ENCODE results near the gene ASF1A. TPM values are rescaled to one million over a fixed set of nuclear protein-coding genes. Genes with fewer than 3 reads are reported as not detected.

The ASF1A gene
- polyA plus RNA-seq, 4 donors, result 10.5 to 18.7 (median 13.3) TPM

GRCh38 chr6:118905851-118906250, 11.9 kb downstream of the ASF1A start:
- Histone ChIP-seq H3K4me3 (ENCODE audit: low read depth in 1 of 3, low read length in 3 of 3) (no peak overlapping the region), H3K36me3 (ENCODE audit: control insufficient read depth in 3 of 3, insufficient read depth in 2 of 3, low read depth in 1 of 3, low read length in 3 of 3) (peaks cover 0 to 13% (median 7%) of the 10 kb centered on the region in 3 donors), H3K4me1 (ENCODE audit: control insufficient read depth in 3 of 3, insufficient read depth in 2 of 3, low read depth in 1 of 3, low read length in 2 of 3) (no peaks in the 10 kb centered on the region), H3K27me3 (ENCODE audit: control insufficient read depth in 3 of 3, insufficient read depth in 3 of 3, low read length in 3 of 3) (no peaks in the 10 kb centered on the region), H3K27ac (ENCODE audit: low read depth in 1 of 3, low read length in 2 of 3) (no peak overlapping the region), H3K9me3 (ENCODE audit: control insufficient read depth in 2 of 2, insufficient read depth in 1 of 2, low read depth in 1 of 2, low read length in 1 of 2) (no peaks in the 10 kb centered on the region)
- peak in 1 of 2 donors; percentile 13 for DNase-seq
- FAIRE-seq, result no peak
- 86 to 94% (median 88%) methylated on average over 4 of the region's 4 CpGs for WGBS, 3 donors

- DNase-seq (no peak), FAIRE-seq (peak; percentile 19)
- WGBS, 3 donors, result 85 to 97% (median 86%) methylated on average over 1 of the region's 1 CpG
- Histone ChIP-seq H3K9me3 (ENCODE audit: control insufficient read depth in 2 of 2, insufficient read depth in 1 of 2, low read depth in 1 of 2, low read length in 1 of 2) (no peaks in the 10 kb centered on the region), H3K4me3 (ENCODE audit: low read depth in 1 of 3, low read length in 3 of 3) (no peak overlapping the region), H3K36me3 (ENCODE audit: control insufficient read depth in 3 of 3, insufficient read depth in 2 of 3, low read depth in 1 of 3, low read length in 3 of 3) (peaks cover 0 to 14% (median 13%) of the 10 kb centered on the region in 3 donors), H3K4me1 (ENCODE audit: control insufficient read depth in 3 of 3, insufficient read depth in 2 of 3, low read depth in 1 of 3, low read length in 2 of 3) (no peaks in the 10 kb centered on the region), H3K27me3 (ENCODE audit: control insufficient read depth in 3 of 3, insufficient read depth in 3 of 3, low read length in 3 of 3) (no peaks in the 10 kb centered on the region), H3K27ac (ENCODE audit: low read depth in 1 of 3, low read length in 2 of 3) (no peak overlapping the region)
These were observed 14.5 kb downstream of the ASF1A start for GRCh38 chr6:118908441-118908840.

- FAIRE-seq (no peak), DNase-seq (no peak)
- Histone ChIP-seq H3K4me3 (ENCODE audit: low read depth in 1 of 3, low read length in 3 of 3) (no peak overlapping the region), H3K4me1 (ENCODE audit: control insufficient read depth in 3 of 3, insufficient read depth in 2 of 3, low read depth in 1 of 3, low read length in 2 of 3) (peaks cover 0 to 3% (median 0%) of the 10 kb centered on the region in 3 donors), H3K27ac (ENCODE audit: low read depth in 1 of 3, low read length in 2 of 3) (no peak overlapping the region), H3K36me3 (ENCODE audit: control insufficient read depth in 3 of 3, insufficient read depth in 2 of 3, low read depth in 1 of 3, low read length in 3 of 3) (peaks cover 5 to 15% (median 13%) of the 10 kb centered on the region in 3 donors), H3K9me3 (ENCODE audit: control insufficient read depth in 2 of 2, insufficient read depth in 1 of 2, low read depth in 1 of 2, low read length in 1 of 2) (no peaks in the 10 kb centered on the region), H3K27me3 (ENCODE audit: control insufficient read depth in 3 of 3, insufficient read depth in 3 of 3, low read length in 3 of 3) (no peaks in the 10 kb centered on the region)
- whole genome bisulfite sequencing, 3 donors, result 86 to 93% (median 93%) methylated on average over 5 of the region's 5 CpGs
These were observed 18.7 kb downstream of the ASF1A start for GRCh38 chr6:118912646-118913045.

GRCh38 chr6:118913161-118913560, 19.2 kb downstream of the ASF1A start:
- Histone ChIP-seq H3K36me3 (ENCODE audit: control insufficient read depth in 3 of 3, insufficient read depth in 2 of 3, low read depth in 1 of 3, low read length in 3 of 3) (peaks cover 5 to 15% (median 13%) of the 10 kb centered on the region in 3 donors), H3K27me3 (ENCODE audit: control insufficient read depth in 3 of 3, insufficient read depth in 3 of 3, low read length in 3 of 3) (no peaks in the 10 kb centered on the region), H3K4me3 (ENCODE audit: low read depth in 1 of 3, low read length in 3 of 3) (no peak overlapping the region), H3K9me3 (ENCODE audit: control insufficient read depth in 2 of 2, insufficient read depth in 1 of 2, low read depth in 1 of 2, low read length in 1 of 2) (no peaks in the 10 kb centered on the region), H3K27ac (ENCODE audit: low read depth in 1 of 3, low read length in 2 of 3) (no peak overlapping the region), H3K4me1 (ENCODE audit: control insufficient read depth in 3 of 3, insufficient read depth in 2 of 3, low read depth in 1 of 3, low read length in 2 of 3) (peaks cover 0 to 3% (median 0%) of the 10 kb centered on the region in 3 donors)
- WGBS, 3 donors, result 72 to 90% (median 88%) methylated on average over 2 of the region's 2 CpGs
- FAIRE-seq (no peak), DNase-seq (no peak)

- no peaks in the 10 kb centered on the region for H3K9me3 ChIP-seq (ENCODE audit: control insufficient read depth in 2 of 2, insufficient read depth in 1 of 2, low read depth in 1 of 2, low read length in 1 of 2)
- no peak overlapping the region for H3K27ac ChIP-seq (ENCODE audit: low read depth in 1 of 3, low read length in 2 of 3)
- DNase-seq (no peak), FAIRE-seq (no peak)
- peaks cover 0 to 3% (median 0%) of the 10 kb centered on the region in 3 donors for H3K4me1 ChIP-seq (ENCODE audit: control insufficient read depth in 3 of 3, insufficient read depth in 2 of 3, low read depth in 1 of 3, low read length in 2 of 3)
- peaks cover 5 to 16% (median 14%) of the 10 kb centered on the region in 3 donors for H3K36me3 ChIP-seq (ENCODE audit: control insufficient read depth in 3 of 3, insufficient read depth in 2 of 3, low read depth in 1 of 3, low read length in 3 of 3)
- no peaks in the 10 kb centered on the region for H3K27me3 ChIP-seq (ENCODE audit: control insufficient read depth in 3 of 3, insufficient read depth in 3 of 3, low read length in 3 of 3)
- H3K4me3 ChIP-seq (ENCODE audit: low read depth in 1 of 3, low read length in 3 of 3), result no peak overlapping the region
These were observed 20.6 kb downstream of the ASF1A start for GRCh38 chr6:118914598-118914997.

GRCh38 chr6:118917546-118918328, 23.8 kb downstream of the ASF1A start:
- DNase-seq (no peak), FAIRE-seq (no peak)
- H3K27me3 ChIP-seq (ENCODE audit: control insufficient read depth in 3 of 3, insufficient read depth in 3 of 3, low read length in 3 of 3), result no peaks in the 10 kb centered on the region
- H3K9me3 ChIP-seq (ENCODE audit: control insufficient read depth in 2 of 2, insufficient read depth in 1 of 2, low read depth in 1 of 2, low read length in 1 of 2), result no peaks in the 10 kb centered on the region
- no peak overlapping the region for H3K4me3 ChIP-seq (ENCODE audit: low read depth in 1 of 3, low read length in 3 of 3)
- H3K4me1 ChIP-seq (ENCODE audit: control insufficient read depth in 3 of 3, insufficient read depth in 2 of 3, low read depth in 1 of 3, low read length in 2 of 3), result peaks cover 0 to 3% (median 0%) of the 10 kb centered on the region in 3 donors
- no peak overlapping the region for H3K27ac ChIP-seq (ENCODE audit: low read depth in 1 of 3, low read length in 2 of 3)
- WGBS, 3 donors, result 90 to 96% (median 95%) methylated on average over 5 of the region's 5 CpGs
- peaks cover 5 to 21% (median 19%) of the 10 kb centered on the region in 3 donors for H3K36me3 ChIP-seq (ENCODE audit: control insufficient read depth in 3 of 3, insufficient read depth in 2 of 3, low read depth in 1 of 3, low read length in 3 of 3)

- no peak overlapping the region for H3K4me3 ChIP-seq (ENCODE audit: low read depth in 1 of 3, low read length in 3 of 3)
- 87 to 98% (median 89%) methylated on average over 2 of the region's 2 CpGs for WGBS, 3 donors
- peaks cover 0 to 3% (median 0%) of the 10 kb centered on the region in 3 donors for H3K4me1 ChIP-seq (ENCODE audit: control insufficient read depth in 3 of 3, insufficient read depth in 2 of 3, low read depth in 1 of 3, low read length in 2 of 3)
- no peaks in the 10 kb centered on the region for H3K9me3 ChIP-seq (ENCODE audit: control insufficient read depth in 2 of 2, insufficient read depth in 1 of 2, low read depth in 1 of 2, low read length in 1 of 2)
- DNase-seq, result no peak
- peaks cover 7 to 23% (median 21%) of the 10 kb centered on the region in 3 donors for H3K36me3 ChIP-seq (ENCODE audit: control insufficient read depth in 3 of 3, insufficient read depth in 2 of 3, low read depth in 1 of 3, low read length in 3 of 3)
- no peak overlapping the region for H3K27ac ChIP-seq (ENCODE audit: low read depth in 1 of 3, low read length in 2 of 3)
- FAIRE-seq, result no peak
- no peaks in the 10 kb centered on the region for H3K27me3 ChIP-seq (ENCODE audit: control insufficient read depth in 3 of 3, insufficient read depth in 3 of 3, low read length in 3 of 3)
These were observed 24.4 kb downstream of the ASF1A start for GRCh38 chr6:118918329-118918725.

- no peak overlapping the region for H3K4me3 ChIP-seq (ENCODE audit: low read depth in 1 of 3, low read length in 3 of 3)
- no peaks in the 10 kb centered on the region for H3K4me1 ChIP-seq (ENCODE audit: control insufficient read depth in 3 of 3, insufficient read depth in 2 of 3, low read depth in 1 of 3, low read length in 2 of 3)
- DNase-seq (no peak), FAIRE-seq (no peak)
- no peaks in the 10 kb centered on the region for H3K9me3 ChIP-seq (ENCODE audit: control insufficient read depth in 2 of 2, insufficient read depth in 1 of 2, low read depth in 1 of 2, low read length in 1 of 2)
- H3K36me3 ChIP-seq (ENCODE audit: control insufficient read depth in 3 of 3, insufficient read depth in 2 of 3, low read depth in 1 of 3, low read length in 3 of 3), result peaks cover 2 to 24% (median 22%) of the 10 kb centered on the region in 3 donors
- 95 to 100% (median 98%) methylated on average over 1 of the region's 1 CpG for WGBS, 3 donors
- no peaks in the 10 kb centered on the region for H3K27me3 ChIP-seq (ENCODE audit: control insufficient read depth in 3 of 3, insufficient read depth in 3 of 3, low read length in 3 of 3)
- no peak overlapping the region for H3K27ac ChIP-seq (ENCODE audit: low read depth in 1 of 3, low read length in 2 of 3)
These were observed 27.1 kb downstream of the ASF1A start for GRCh38 chr6:118921084-118921483.

Measured in small intestine (tissue), 7 donors.